ENCODE results near the gene RAPGEF5.

GRCh38 chr7:22110881-22111280 lies 246.1 kb downstream of the RAPGEF5 start:
- TF ChIP-seq POLR2A (IDR thresholded peaks at IDR 0.05; ENCODE audit: low read length) (no peak), GATA1 (IDR thresholded peaks at IDR 0.05; ENCODE audit: low read depth, low read length) (no peak)

All from erythroblast (primary cell).